ENCODE results near the gene CTSZ.

DNA sequence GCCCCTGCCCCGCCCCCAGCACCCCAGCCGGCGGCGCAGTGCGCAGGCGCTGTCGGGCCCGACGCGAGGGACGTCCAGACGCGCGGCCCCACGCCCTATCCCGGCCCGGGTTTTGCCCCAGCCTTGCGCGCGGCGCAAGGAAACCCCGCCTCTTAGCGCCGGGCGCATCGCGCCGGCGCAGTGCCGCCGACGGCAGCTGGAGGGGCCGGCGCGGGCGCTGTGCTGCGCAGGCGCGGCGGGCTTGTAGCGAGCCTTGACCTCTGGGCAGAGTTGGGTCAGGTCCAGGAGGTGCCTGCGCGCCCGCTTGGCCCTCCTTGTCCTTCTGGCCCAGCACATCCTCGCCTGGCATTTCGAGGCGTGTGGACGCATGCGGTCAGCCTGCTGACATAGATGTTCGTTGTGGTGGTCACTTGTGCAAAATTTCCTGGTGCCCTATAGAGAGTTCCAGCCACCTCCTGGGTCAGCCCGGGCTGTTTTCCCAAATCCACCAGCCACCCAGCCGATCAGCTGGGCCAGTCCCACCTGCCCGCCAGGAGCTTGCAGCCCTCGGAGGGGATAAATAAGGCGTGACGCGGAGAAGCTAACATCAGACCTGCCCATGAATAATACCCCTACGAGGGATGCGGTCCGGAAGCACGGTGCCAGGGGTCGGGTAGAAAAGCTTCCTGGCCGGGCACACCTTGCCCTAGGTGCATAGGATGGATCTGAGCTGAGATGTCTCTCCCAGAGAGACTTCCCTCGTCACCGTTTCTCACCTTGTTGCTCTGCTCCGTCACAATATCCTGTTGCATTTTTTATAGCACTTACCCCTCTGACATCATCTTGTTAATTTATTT is 36.0 kb upstream of the CTSZ start:
- TF ChIP-seq, protein P1, sequence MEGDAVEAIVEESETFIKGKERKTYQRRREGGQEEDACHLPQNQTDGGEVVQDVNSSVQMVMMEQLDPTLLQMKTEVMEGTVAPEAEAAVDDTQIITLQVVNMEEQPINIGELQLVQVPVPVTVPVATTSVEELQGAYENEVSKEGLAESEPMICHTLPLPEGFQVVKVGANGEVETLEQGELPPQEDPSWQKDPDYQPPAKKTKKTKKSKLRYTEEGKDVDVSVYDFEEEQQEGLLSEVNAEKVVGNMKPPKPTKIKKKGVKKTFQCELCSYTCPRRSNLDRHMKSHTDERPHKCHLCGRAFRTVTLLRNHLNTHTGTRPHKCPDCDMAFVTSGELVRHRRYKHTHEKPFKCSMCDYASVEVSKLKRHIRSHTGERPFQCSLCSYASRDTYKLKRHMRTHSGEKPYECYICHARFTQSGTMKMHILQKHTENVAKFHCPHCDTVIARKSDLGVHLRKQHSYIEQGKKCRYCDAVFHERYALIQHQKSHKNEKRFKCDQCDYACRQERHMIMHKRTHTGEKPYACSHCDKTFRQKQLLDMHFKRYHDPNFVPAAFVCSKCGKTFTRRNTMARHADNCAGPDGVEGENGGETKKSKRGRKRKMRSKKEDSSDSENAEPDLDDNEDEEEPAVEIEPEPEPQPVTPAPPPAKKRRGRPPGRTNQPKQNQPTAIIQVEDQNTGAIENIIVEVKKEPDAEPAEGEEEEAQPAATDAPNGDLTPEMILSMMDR (IDR thresholded peaks at IDR 0.05): no peak
- peak in 1 of 2 donors; percentile 77 for TF ChIP-seq POLR2A (IDR thresholded peaks at IDR 0.05)
